OCI-LY1 (cell line): Measurements from ENCODE around the gene TCHP.

Source experiments
- H2AFZ ChIP-seq: fragments of 200-600 bp; sonication (generic), shearing (Covaris generic); 2 replicates; pipeline ENCODE4 v1.6.0; 2014; ENCODE audit warnings: antibody characterized with exemption, mild to moderate bottlenecking, low read length
- H3F3A ChIP-seq: fragments of 200-600 bp; sonication (generic), shearing (Covaris generic); 2 replicates; pipeline ENCODE4 v1.6.0; 2014; ENCODE audit warnings: mild to moderate bottlenecking, antibody characterized with exemption, low read length, moderate library complexity; ENCODE audit not compliant: insufficient read depth
- H3K27ac ChIP-seq: fragments of 200-600 bp; sonication (generic); 2 replicates; pipeline ENCODE4 v1.5.1; 2014; ENCODE audit warnings: low read length, mixed run types, mild to moderate bottlenecking, low read depth; ENCODE audit not compliant: poor library complexity, severe bottlenecking
- H3K27me3 ChIP-seq: fragments of 200-600 bp; sonication (generic); 2 replicates; pipeline ENCODE4 v1.6.0; 2014; ENCODE audit warnings: antibody characterized with exemption, mild to moderate bottlenecking, low read length, moderate library complexity; ENCODE audit not compliant: insufficient read depth
- H3K36me3 ChIP-seq: fragments of 200-600 bp; sonication (generic); 2 replicates; pipeline ENCODE4 v1.6.1; 2014; ENCODE audit warnings: mild to moderate bottlenecking, antibody characterized with exemption, low read length, moderate library complexity, mixed read lengths; ENCODE audit not compliant: insufficient read depth
- H3K4me1 ChIP-seq: fragments of 200-600 bp; sonication (generic); 2 replicates; pipeline ENCODE4 v1.5.1; 2014; ENCODE audit warnings: mild to moderate bottlenecking, low read length, moderate library complexity; ENCODE audit not compliant: insufficient read depth, severe bottlenecking
- H3K4me2 ChIP-seq: fragments of 200-600 bp; sonication (generic), shearing (Covaris generic); 2 replicates; pipeline ENCODE4 v1.6.1; 2014; ENCODE audit warnings: low read length
- H3K4me3 ChIP-seq: fragments of 200-600 bp; sonication (generic); 2 replicates; pipeline ENCODE4 v1.5.1; 2014; ENCODE audit warnings: low read length, low read depth, mild to moderate bottlenecking, mixed read lengths; ENCODE audit not compliant: poor library complexity, severe bottlenecking
- H3K79me2 ChIP-seq: fragments of 200-600 bp; shearing (Covaris generic); 2 replicates; pipeline ENCODE4 v1.6.1; 2016; ENCODE audit warnings: mixed run types, low read length, mixed read lengths; ENCODE audit not compliant: insufficient read depth
- H3K9ac ChIP-seq: fragments of 200-600 bp; sonication (generic), shearing (Covaris generic); 2 replicates; pipeline ENCODE4 v1.6.1; 2014; ENCODE audit warnings: mild to moderate bottlenecking, low read length, mixed read lengths
- H3K9me2 ChIP-seq: fragments of 200-600 bp; sonication (generic), shearing (Covaris generic); 2 replicates; pipeline ENCODE4 v1.6.1; 2014; ENCODE audit warnings: low read depth, mild to moderate bottlenecking, low read length, mixed read lengths
- H3K9me3 ChIP-seq: fragments of 200-600 bp; shearing (Covaris generic); 2 replicates; pipeline ENCODE4 v1.6.1; 2014; ENCODE audit warnings: low read length, mixed read lengths
- H4K20me1 ChIP-seq: fragments of 200-600 bp; sonication (generic), shearing (Covaris generic); 2 replicates; pipeline ENCODE4 v1.6.0; 2016; ENCODE audit warnings: mild to moderate bottlenecking, low read length; ENCODE audit not compliant: insufficient read depth
- EZH2 ChIP-seq: fragments of 200-600 bp; sonication (generic), shearing (Covaris generic); IDR thresholded peaks from 2 replicates; pipeline ENCODE4 v1.8.0; 2017; ENCODE audit warnings: borderline replicate concordance, mixed run types, mild to moderate bottlenecking, antibody characterized with exemption, low read length, moderate library complexity, mixed read lengths
- TF ChIP-seq, protein P1 (sequence below): fragments of 200-600 bp; sonication (generic), shearing (Covaris generic); IDR thresholded peaks from 2 replicates; pipeline ENCODE4 v1.5.1; 2017; ENCODE audit warnings: mild to moderate bottlenecking, antibody characterized with exemption, low read length, moderate library complexity, mixed read lengths

TCHP gene

DNA sequence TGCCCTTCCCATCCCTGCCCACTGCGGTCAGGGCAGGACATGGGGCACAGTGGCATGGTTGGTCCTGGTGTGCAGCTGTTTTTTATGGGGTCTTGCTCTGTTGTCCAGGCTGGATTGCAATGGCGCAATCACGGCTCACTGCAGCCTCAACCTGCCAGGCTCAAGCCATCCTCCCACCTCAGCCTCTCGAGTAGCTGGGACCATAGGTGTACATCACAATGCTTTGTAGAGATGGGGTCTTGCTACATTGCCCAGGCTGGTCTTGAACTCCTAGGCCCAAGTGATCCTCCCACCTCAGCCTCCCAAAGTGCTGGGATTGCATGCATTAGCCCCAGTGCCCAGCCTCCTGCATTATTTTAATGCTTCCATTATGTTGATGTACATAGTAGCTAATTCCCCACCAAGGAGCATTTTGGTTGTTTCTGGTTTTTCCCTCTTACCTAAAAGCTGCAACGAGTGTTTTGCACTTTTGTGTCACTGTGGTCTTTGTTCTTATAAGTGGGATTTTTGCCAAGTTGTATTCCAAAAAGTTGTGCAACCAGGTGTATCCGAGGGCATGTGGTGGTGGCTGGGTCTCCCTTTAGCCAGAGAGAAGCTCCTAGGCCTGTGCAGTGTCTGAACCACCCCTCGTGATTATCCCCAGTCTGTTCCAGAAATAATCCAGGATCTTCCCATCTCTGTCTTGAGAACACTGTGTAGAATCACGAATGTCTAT lies 10.3 kb downstream of the TCHP start:
- no peaks in the 10 kb centered on the region for H3K79me2 ChIP-seq
- H3K36me3 ChIP-seq: peaks cover 19% of the 10 kb centered on the region

DNA sequence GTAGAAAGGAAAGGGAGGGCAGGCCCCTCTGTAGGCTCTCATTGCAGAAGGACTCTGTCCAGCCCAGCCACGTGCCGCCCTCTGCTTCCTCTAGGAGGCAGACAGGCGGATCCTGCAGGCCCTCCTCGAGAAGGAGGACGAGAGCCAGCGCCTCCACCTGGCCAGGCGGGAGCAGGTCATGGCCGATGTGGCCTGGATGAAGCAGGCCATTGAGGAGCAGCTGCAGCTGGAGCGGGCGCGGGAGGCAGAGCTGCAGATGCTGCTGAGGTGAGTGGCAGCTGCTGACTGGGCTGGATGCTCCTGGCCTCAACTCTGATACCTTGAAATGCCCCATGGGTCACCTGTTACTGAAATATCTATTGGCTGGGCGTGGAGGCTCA lies 10.9 kb downstream of the TCHP start:
- Histone ChIP-seq H3K27me3 (no peaks in the 10 kb centered on the region), H3K9me3 (no peaks in the 10 kb centered on the region), H3K4me3 (no peak overlapping the region), H3F3A (no peaks in the 10 kb centered on the region), H3K4me2 (no peak overlapping the region), H3K36me3 (peaks cover 21% of the 10 kb centered on the region), H3K27ac (no peak overlapping the region), H2AFZ (no peak overlapping the region), H3K9me2 (no peaks in the 10 kb centered on the region), H3K79me2 (no peaks in the 10 kb centered on the region), H3K9ac (no peak overlapping the region), H4K20me1 (no peaks in the 10 kb centered on the region), H3K4me1 (no peaks in the 10 kb centered on the region)
- no peak for TF ChIP-seq EZH2
- TF ChIP-seq, protein P1, sequence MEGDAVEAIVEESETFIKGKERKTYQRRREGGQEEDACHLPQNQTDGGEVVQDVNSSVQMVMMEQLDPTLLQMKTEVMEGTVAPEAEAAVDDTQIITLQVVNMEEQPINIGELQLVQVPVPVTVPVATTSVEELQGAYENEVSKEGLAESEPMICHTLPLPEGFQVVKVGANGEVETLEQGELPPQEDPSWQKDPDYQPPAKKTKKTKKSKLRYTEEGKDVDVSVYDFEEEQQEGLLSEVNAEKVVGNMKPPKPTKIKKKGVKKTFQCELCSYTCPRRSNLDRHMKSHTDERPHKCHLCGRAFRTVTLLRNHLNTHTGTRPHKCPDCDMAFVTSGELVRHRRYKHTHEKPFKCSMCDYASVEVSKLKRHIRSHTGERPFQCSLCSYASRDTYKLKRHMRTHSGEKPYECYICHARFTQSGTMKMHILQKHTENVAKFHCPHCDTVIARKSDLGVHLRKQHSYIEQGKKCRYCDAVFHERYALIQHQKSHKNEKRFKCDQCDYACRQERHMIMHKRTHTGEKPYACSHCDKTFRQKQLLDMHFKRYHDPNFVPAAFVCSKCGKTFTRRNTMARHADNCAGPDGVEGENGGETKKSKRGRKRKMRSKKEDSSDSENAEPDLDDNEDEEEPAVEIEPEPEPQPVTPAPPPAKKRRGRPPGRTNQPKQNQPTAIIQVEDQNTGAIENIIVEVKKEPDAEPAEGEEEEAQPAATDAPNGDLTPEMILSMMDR: no peak

More for the DNA sequence above, 10.3 kb downstream of the TCHP start:
- Histone ChIP-seq H3F3A (no peaks in the 10 kb centered on the region), H3K9me3 (no peaks in the 10 kb centered on the region), H2AFZ (no peak overlapping the region), H3K27ac (no peak overlapping the region), H3K9me2 (no peaks in the 10 kb centered on the region), H3K9ac (no peak overlapping the region), H3K27me3 (no peaks in the 10 kb centered on the region), H3K4me2 (no peak overlapping the region), H3K4me3 (no peak overlapping the region), H3K4me1 (no peaks in the 10 kb centered on the region), H4K20me1 (no peaks in the 10 kb centered on the region)
- TF ChIP-seq EZH2: no peak
- TF ChIP-seq, protein P1: no peak

DNA sequence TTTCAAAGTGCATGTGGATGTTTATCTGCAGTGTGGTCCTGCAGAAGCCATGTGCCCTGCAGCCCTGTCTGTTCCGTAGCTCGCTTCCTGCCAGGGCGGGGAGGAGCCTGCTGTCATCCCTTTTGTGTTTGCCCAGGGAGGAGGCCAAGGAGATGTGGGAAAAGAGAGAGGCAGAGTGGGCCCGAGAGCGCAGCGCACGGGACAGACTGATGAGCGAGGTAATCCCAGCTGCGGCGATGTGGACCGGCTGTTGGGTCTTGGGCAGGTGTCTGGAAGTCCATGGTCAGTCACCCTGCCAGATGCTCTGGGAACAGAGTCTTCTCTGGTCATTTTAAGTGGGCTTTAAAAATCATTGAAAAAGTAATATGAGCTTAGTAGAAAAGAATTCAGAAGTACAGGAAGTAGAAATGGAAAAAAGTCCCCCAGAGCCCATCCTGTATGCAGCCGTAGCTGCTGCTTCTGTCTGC lies 12.8 kb downstream of the TCHP start:
- H3K9me3 ChIP-seq: no peaks in the 10 kb centered on the region
- no peaks in the 10 kb centered on the region for H3K27me3 ChIP-seq
- H2AFZ ChIP-seq: no peak overlapping the region
- no peak overlapping the region for H3K4me3 ChIP-seq
- no peak overlapping the region for H3K4me2 ChIP-seq
- H3F3A ChIP-seq: no peaks in the 10 kb centered on the region
- H3K4me1 ChIP-seq: no peaks in the 10 kb centered on the region
- no peak for TF ChIP-seq EZH2
- TF ChIP-seq, protein P1: no peak
- no peaks in the 10 kb centered on the region for H3K79me2 ChIP-seq
- peaks cover 22% of the 10 kb centered on the region for H3K36me3 ChIP-seq
- no peak overlapping the region for H3K27ac ChIP-seq
- no peak overlapping the region for H3K9ac ChIP-seq
- H4K20me1 ChIP-seq: no peaks in the 10 kb centered on the region
- H3K9me2 ChIP-seq: no peaks in the 10 kb centered on the region
